ENCODE measurements around the gene PRKD1.

GRCh38 chr14:29905543-29905942, 22.1 kb downstream of the PRKD1 start:
- no peak for TF ChIP-seq REST (IDR thresholded peaks at IDR 0.05; ENCODE audit: low read depth)
- TF ChIP-seq TAF1 (IDR thresholded peaks at IDR 0.05; ENCODE audit: low read depth): no peak
- TF ChIP-seq YY1 (IDR thresholded peaks at IDR 0.05; ENCODE audit: low read depth): no peak
- TF ChIP-seq CEBPB (IDR thresholded peaks at IDR 0.05): no peak

Measured in Ishikawa (cell line).